Activated CD4-positive, alpha-beta T cell treated with anti-CD3 and anti-CD28 coated beads for 24 hours (primary cell): Measurements from ENCODE around the gene MLH1.

Experiments used
- DNase-seq, 2 donors: peaks; one replicate each; pipeline ENCODE4 v3.0.0-alpha.2; 2020; ENCODE audit warnings: low read depth in 2 of 2

The MLH1 gene

DNA sequence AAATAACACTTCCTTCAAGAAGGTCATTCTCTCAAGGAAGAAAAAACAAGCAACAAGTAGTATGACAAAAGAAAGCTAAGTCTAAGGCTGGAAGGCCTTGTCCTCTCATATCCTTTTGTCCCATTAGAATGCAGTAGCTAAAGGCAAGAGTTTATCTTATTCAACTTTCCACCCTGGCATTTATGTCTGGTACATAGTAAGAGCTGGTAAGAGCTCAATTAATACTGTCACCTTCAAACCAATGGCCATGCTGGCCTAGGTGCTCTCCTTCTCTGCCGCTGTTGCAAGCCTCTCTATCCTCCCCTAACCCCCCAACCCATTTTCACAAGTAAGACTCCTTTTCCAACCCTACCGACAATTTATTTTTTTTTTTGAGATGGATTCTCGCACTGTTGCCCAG is 99.2 kb downstream of the MLH1 start:
- DNase-seq = no peak

DNA sequence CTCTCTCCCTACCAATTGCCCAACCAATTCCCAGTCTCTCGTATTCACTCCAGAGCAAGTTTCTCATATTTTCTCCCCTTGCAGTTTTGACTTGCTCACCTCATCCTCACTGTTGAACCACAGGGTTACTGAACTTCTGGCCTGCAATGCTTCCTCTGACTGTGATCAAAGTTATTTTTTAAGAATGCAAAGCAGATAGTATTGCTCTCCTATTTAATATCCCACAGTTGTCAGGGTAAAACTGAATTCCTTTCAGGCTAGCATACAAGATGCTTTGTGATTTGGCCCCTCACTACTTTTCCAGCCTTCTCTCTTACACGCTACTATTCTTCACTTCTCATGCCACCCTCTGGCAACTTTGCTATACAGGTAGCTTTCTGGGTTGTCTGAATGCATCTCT is 100.2 kb downstream of the MLH1 start:
- DNase-seq = no peak

DNA sequence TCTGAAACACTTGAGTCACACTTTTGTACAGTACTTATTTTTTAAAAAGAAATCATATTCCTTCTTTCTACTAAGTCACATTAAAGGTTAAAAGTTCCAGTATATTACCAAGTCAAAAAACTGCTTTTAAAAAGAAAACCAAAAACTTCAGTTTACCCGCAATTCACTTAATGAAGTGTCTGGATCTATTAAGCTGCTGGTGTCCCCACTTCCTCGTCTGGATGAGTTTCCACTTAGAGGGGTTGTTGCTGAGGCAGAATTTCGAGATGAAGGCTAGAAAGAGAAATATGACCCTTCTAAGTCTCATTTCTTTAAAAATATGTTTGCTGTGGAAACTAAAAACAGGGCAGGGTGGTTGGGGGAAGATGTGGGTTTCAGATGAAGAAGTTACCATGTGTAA is 101.3 kb downstream of the MLH1 start:
- DNase-seq = no peak

DNA sequence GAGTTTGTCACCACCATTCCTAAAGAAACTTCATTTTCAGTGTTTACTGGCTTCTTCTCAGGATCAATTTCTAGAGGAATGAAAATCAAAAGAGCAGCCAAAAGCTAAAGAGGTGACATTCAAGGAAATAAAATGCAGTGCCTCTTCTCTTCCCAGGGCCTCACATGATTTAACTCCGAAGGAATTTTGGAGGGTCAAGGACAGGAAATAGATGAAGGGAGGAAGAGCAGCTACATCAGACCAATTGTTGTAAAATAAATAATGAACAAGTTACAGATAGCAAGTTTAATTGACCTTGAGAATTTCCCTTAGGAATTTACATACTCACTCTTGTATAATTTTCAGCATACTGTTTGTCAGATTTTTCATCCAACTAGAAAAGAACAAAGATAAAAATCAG is 103.0 kb downstream of the MLH1 start:
- DNase-seq = no peak

DNA sequence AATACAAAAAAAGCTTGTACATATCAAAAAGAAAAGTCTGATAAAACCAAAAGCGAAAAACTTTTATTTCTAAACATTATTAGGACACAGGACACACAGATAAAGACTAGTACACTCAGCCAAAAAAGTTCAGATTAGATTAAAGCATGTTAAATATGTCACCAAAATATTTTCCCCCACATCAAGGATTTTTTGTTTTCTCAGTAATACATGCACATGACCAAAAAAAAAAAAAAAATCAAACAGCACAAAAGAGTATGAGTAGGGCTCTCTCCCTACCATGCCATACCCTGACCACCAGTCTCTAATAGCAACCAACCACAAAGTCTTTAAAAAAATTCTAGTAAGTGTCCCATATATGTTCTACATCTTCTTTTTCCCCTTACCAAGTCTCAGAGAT is 103.7 kb downstream of the MLH1 start:
- DNase-seq = no peak

- DNase-seq = no peak
These were observed 104.5 kb downstream of the MLH1 start for GRCh38 chr3:37097776-37098175.

GRCh38 chr3:37098884-37099283 is 105.6 kb downstream of the MLH1 start:
- DNase-seq = no peak

DNA sequence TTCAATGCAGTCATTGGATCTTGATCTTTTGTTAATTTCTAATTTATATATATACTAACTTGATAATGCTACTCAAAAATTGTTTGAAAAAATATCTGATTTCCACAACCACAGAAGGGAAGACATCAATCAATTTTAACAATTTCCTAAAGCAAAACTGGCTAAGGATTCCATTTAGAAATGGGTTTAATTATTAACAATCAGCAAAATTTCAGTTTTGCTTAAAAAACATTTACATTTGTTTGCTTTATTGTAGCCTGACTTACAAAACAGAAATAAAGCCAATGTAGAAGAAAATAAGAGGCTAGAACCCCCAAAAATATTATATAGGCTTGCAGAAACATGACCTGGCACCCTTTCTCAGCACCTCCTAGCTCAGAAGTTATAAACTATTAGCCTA is 106.2 kb downstream of the MLH1 start:
- no peak for DNase-seq

DNA sequence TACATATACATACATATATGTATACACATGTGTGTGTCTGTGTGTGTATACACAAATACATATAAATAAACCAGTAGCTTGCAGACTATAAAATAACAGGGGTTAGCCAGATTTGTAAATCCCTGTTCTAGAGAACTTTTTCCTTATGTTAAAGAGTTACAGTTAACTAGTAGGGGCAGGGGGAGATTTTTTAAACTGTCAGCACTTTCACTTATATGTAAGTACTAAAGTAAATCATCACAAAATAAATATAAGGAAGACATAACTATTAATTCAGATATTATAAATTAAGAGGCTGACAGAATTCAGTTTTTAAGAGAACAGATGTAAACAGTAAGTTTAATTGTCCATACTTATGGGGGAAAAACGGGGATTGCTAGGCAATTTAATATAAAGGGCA is 107.1 kb downstream of the MLH1 start:
- no peak for DNase-seq
